Ovary (tissue), 3 donors: ENCODE data around the gene FANK1.

ENCODE experiments used
- EP300 ChIP-seq: sonication (generic); formaldehyde crosslinking; IDR thresholded peaks from one replicate; pipeline ENCODE4 v1.6.1; 2017; ENCODE audit warnings: antibody characterized with exemption
- POLR2A ChIP-seq: fragments of 450-650 bp; IDR thresholded peaks from one replicate; pipeline ENCODE4 v1.6.1; 2017; ENCODE audit warnings: antibody characterized with exemption, mild to moderate bottlenecking, moderate library complexity
- TF ChIP-seq, protein P1 (sequence below), 3 donors: fragments of 450-650 bp in 2 of 3; fragments of 200-600 bp in 1 of 3; IDR thresholded peaks; one replicate each; pipeline versions ENCODE4 v1.5.1 to v1.8.0; 2016 to 2022; ENCODE audit warnings: antibody characterized with exemption in 3 of 3, mild to moderate bottlenecking in 1 of 3
- donor health status: DM: no; HTN: no; CAD: no.

DNA sequence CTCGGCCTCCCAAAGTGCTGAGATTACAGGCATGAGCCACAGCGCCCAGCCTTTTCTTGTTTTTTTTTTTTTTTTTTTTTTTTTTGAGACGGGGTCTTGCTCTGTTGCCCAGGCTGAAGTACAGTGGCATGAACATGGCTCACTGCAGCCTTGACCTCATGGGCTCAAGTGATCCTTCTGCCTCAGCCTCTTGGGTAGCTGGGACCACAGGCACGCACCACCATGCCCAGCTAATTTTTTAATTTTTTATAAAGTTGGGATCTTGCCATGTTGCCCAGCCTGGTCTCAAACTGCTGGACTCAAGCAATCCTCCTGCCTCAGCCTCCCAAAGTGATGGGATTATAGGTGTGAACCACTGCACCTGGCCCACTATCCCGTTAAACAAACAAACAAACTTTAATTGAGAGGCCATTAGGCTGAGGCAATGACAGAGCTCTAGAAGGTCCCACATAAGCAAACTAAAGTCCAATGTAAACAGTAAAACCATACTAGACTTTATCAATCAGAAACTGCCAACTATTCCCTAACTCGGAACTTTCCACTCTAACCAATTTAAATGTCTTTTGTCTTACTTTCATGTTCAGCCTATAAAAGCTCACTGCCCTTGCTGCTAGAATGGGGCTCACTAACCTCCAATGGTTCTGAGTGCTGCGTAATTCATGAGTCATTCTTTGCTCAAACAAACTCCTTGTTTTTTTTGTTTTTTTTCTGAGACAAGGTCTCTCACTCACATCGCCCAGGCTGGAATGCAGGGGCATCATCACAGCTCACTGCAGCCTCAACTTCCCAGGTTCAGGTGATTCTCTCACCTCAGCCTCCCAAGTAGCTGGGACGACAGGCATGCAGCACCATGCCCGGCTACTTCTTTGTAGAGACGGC is 17.2 kb upstream of the FANK1 start:
- TF ChIP-seq POLR2A (no peak), EP300 (no peak)
- TF ChIP-seq, protein P1, sequence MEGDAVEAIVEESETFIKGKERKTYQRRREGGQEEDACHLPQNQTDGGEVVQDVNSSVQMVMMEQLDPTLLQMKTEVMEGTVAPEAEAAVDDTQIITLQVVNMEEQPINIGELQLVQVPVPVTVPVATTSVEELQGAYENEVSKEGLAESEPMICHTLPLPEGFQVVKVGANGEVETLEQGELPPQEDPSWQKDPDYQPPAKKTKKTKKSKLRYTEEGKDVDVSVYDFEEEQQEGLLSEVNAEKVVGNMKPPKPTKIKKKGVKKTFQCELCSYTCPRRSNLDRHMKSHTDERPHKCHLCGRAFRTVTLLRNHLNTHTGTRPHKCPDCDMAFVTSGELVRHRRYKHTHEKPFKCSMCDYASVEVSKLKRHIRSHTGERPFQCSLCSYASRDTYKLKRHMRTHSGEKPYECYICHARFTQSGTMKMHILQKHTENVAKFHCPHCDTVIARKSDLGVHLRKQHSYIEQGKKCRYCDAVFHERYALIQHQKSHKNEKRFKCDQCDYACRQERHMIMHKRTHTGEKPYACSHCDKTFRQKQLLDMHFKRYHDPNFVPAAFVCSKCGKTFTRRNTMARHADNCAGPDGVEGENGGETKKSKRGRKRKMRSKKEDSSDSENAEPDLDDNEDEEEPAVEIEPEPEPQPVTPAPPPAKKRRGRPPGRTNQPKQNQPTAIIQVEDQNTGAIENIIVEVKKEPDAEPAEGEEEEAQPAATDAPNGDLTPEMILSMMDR (IDR thresholded peaks at IDR 0.05), result no peak
